A673 (cell line): ENCODE results near the gene PCDHB13. TPM values are rescaled to one million over a fixed set of nuclear protein-coding genes. Genes with fewer than 3 reads are reported as not detected.

Experiments
- BruUV-seq: library from RNA; stranded (reverse); fragments of 400-500 nt; replicated peaks from 2 replicates; lab custom pipeline; 2021; lab: Mats Ljungman, UMichigan
- CTCF ChIA-PET: fragments of 300-600 bp; sonication (Branson Sonifier 250); formaldehyde crosslinking; loops from one replicate; lab custom pipeline; 2022; ENCODE audit warnings: antibody characterized with exemption; lab: Charles Lee
- POLR2A ChIA-PET: fragments of 300-600 bp; sonication (Branson Sonifier 250); formaldehyde crosslinking; loops from one replicate; lab custom pipeline; 2022; ENCODE audit warnings: antibody characterized with exemption; ENCODE audit not compliant: low non-redundant PET; lab: Charles Lee
- DNase-seq: peaks from one replicate; pipeline ENCODE4 v3.0.0-alpha.2; 2015; ENCODE audit warnings: low spot score
- H3K27ac ChIP-seq: fragments of 200-600 bp; sonication (generic); 2 replicates; pipeline ENCODE4 v1.5.1; 2016; ENCODE audit warnings: mixed run types, low read depth, mild to moderate bottlenecking, mixed read lengths, antibody characterized with exemption, low read length; ENCODE audit not compliant: poor library complexity, severe bottlenecking
- H3K27me3 ChIP-seq: fragments of 200-600 bp; sonication (generic); replicated peaks from 2 replicates; pipeline ENCODE4 v1.6.1; 2017; ENCODE audit warnings: mixed run types, low read depth, mild to moderate bottlenecking, mixed read lengths, antibody characterized with exemption, low read length; ENCODE audit not compliant: insufficient read depth, poor library complexity
- H3K36me3 ChIP-seq: fragments of 200-600 bp; sonication (generic); 2 replicates; pipeline ENCODE4 v1.6.1; 2016; ENCODE audit warnings: mixed run types, mild to moderate bottlenecking, mixed read lengths, antibody characterized with exemption, low read length; ENCODE audit not compliant: insufficient read depth, poor library complexity, severe bottlenecking
- H3K4me1 ChIP-seq: fragments of 200-600 bp; sonication (generic); 2 replicates; pipeline ENCODE4 v1.6.1; 2017; ENCODE audit warnings: mixed run types, mild to moderate bottlenecking, mixed read lengths, antibody characterized with exemption, low read length; ENCODE audit not compliant: insufficient read depth, poor library complexity, severe bottlenecking
- H3K4me3 ChIP-seq: fragments of 200-600 bp; sonication (generic); 2 replicates; pipeline ENCODE4 v1.5.1; 2016; ENCODE audit warnings: low read depth, mixed run types, mild to moderate bottlenecking, mixed read lengths, low read length; ENCODE audit not compliant: poor library complexity, severe bottlenecking
- H3K9me3 ChIP-seq: fragments of 200-600 bp; sonication (generic); 2 replicates; pipeline ENCODE4 v1.6.1; 2016; ENCODE audit warnings: mixed run types, low read depth, mild to moderate bottlenecking, mixed read lengths, antibody characterized with exemption, low read length; ENCODE audit not compliant: poor library complexity, severe bottlenecking
- CTCF ChIP-seq: fragments of 300-800, 200-600 bp; sonication (generic); conservative IDR thresholded peaks from 2 replicates; pipeline ENCODE4 v1.5.1; 2017; ENCODE audit warnings: low read depth, mild to moderate bottlenecking, antibody characterized with exemption, low read length, moderate library complexity, mixed read lengths
- EZH2 ChIP-seq: fragments of 200-600 bp; sonication (generic); IDR thresholded peaks from 2 replicates; pipeline ENCODE4 v1.6.1; 2017; ENCODE audit warnings: borderline replicate concordance, low read depth, mild to moderate bottlenecking, mixed read lengths, antibody characterized with exemption, low read length; ENCODE audit not compliant: poor library complexity, severe bottlenecking
- intact Hi-C: fragments of 100-400 bp; cut with micrococcal nuclease; formaldehyde crosslinking; loops from one replicate; pipeline ENCODE4 v1.10.0; 2022; ENCODE audit not compliant: unreplicated experiment
- total RNA-seq: library from RNA; stranded (reverse); gene quantifications from 2 replicates; pipeline ENCODE4 v1.2.3, GENCODE V29; 2021

The PCDHB13 gene
- total RNA-seq, 1 experiment from 2014 or later, result 1.8 TPM

GRCh38 chr5:141250576-141250975 is 36.9 kb downstream of the PCDHB13 start:
- Histone ChIP-seq H3K36me3 (no peaks in the 10 kb centered on the region), H3K27ac (no peak overlapping the region), H3K9me3 (peaks cover 73% of the 10 kb centered on the region), H3K4me3 (no peak overlapping the region), H3K4me1 (peaks cover 7% of the 10 kb centered on the region), H3K27me3 (no peaks in the 10 kb centered on the region)
- CTCF ChIA-PET, result interaction anchor here (1.1 kb wide), 1 partner anchor 27 kb away, joined by 5 read pairs; the partner anchor contains the start of gene PCDHB14
- POLR2A ChIA-PET, result no interaction called here
- DNase-seq, result peak; percentile 77
- intact Hi-C loops, result no loop called here
- no peak for TF ChIP-seq EZH2
- TF ChIP-seq CTCF, result 0 out of 2 replicates have a peak, but pooled peaks have one; percentile 14
- no TSS peak for BruUV-seq

- ChIA-PET POLR2A (no interaction called here), CTCF (no interaction called here)
- Histone ChIP-seq H3K9me3 (peaks cover 95% of the 10 kb centered on the region), H3K27ac (no peak overlapping the region), H3K4me3 (no peak overlapping the region), H3K27me3 (no peaks in the 10 kb centered on the region), H3K4me1 (no peaks in the 10 kb centered on the region), H3K36me3 (no peaks in the 10 kb centered on the region)
- no TSS peak for BruUV-seq
- no peak for TF ChIP-seq EZH2
- TF ChIP-seq CTCF, result no peak
- no peak for DNase-seq
- intact Hi-C loops, result no loop called here
Measured at GRCh38 chr5:141258464-141258863, 44.7 kb downstream of the PCDHB13 start.

GRCh38 chr5:141258948-141259347 is 45.2 kb downstream of the PCDHB13 start:
- Histone ChIP-seq H3K4me1 (no peaks in the 10 kb centered on the region), H3K36me3 (no peaks in the 10 kb centered on the region), H3K9me3 (peaks cover 95% of the 10 kb centered on the region), H3K4me3 (no peak overlapping the region), H3K27me3 (no peaks in the 10 kb centered on the region), H3K27ac (no peak overlapping the region)
- intact Hi-C loops, result no loop called here
- TF ChIP-seq EZH2, result no peak
- no peak for TF ChIP-seq CTCF
- no TSS peak for BruUV-seq
- DNase-seq, result no peak
- ChIA-PET POLR2A (no interaction called here), CTCF (no interaction called here)
